ENCODE results near the gene FHOD1. TPM values are rescaled to one million over a fixed set of nuclear protein-coding genes. Genes with fewer than 3 reads are reported as not detected.

FHOD1 gene
- total RNA-seq, 2 experiments from 2014 or later: 94.8 to 99.1 TPM

DNA sequence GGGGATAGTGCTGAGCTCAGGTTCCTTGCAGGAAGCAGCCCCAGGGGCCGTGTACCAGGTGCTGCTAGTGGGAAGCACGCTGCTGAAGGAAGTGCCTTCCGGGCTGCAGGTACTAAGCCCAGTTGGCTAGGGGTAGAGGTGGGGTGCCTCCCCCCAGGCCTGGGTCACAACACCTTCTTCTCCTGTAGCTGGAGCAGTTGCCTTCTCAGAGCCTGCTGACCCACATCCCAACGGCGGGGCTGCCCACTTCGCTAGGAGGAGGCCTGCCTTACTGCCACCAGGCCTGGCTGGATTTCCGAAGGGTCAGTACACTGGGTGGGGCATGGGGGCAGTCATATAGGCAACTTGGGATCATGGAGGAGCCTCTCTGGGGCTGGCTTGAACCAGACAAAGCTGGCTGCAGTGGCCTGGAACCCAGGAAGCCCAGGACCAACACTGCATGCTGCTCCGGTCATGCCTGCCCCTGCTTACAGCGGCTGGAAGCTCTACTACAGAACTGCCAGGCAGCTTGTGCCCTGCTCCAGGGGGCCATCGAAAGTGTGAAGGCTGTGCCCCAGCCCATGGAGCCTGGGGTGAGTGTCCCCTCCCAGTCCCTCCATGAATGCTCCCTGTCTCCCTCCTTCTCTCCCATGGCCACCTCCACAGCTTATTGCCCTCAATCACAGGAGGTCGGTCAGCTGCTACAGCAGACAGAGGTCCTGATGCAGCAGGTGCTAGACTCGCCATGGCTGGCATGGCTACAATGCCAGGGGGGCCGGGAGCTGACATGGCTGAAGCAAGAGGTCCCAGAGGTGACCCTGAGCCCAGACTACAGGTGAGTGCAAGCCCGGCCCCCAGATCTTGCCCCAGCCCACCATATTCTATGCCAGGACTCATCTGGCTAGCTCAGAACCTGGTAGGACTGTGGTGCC, 34.5 kb upstream of the FHOD1 start:
- POLR2A ChIA-PET: interaction anchor here (0.7 to 1.8 kb wide), 3 partner anchors 11 to 121 kb away, joined by 3 to 4 read pairs (median 4); no protein-coding TSS in a partner anchor
- peaks cover 6% of the 10 kb centered on the region for H3K36me3 Mint-ChIP-seq (ENCODE audit: low read depth)
- no peak for DNase-seq
- H3K27ac Mint-ChIP-seq: no peak overlapping the region
- H3K9me3 Mint-ChIP-seq: no peaks in the 10 kb centered on the region
- no peak overlapping the region for H3K4me3 Mint-ChIP-seq
- peaks cover 16% of the 10 kb centered on the region for H3K4me1 Mint-ChIP-seq
- CTCF ChIA-PET: interaction anchor here (0.7 to 1.8 kb wide), 4 partner anchors 44 to 365 kb away, joined by 3 to 9 read pairs (median 4); no protein-coding TSS in a partner anchor
- no peaks in the 10 kb centered on the region for H3K27me3 Mint-ChIP-seq

DNA sequence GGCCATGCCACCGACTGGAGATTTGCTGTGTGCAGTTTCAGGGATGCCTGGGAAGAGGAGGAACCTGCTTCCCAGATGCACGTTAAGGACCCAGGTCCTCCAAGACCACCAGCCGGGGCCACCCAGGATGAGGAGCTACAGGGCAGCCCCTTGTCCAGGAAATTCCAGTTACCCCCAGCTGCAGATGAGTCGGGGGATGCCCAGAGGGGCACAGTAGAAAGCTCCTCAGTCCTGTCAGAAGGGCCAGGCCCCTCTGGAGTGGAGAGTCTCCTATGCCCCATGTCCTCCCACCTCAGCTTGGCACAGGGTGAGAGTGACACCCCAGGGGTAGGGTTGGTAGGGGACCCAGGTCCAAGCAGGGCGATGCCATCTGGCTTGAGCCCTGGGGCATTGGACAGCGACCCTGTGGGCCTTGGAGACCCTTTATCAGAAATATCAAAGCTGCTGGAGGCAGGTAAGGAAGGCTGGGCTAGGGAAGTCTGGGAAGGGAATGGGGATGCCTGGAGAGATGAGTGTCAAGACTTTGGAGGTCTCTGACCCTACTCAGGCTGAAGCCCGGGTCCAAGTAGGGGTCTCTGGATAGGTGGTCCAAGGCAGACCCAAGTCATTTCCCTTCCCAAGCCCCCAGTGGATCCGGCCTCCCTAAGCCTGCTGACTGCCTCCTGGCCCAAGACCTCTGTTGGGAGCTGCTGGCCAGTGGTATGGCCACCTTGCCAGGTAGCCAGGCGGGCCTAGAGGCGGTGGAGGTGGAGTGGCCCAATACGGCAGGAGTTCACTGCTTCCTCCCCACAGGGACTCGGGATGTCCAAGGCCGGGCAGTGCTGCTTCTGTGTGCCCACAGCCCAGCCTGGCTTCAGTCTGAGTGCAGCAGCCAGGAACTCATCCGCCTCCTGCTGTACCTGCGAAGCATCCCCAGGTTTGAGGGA, 33.1 kb upstream of the FHOD1 start:
- DNase-seq: no peak
- peak overlapping the region; percentile 27 for H3K4me3 Mint-ChIP-seq
- POLR2A ChIA-PET: interaction anchor here (1.3 to 1.8 kb wide), 3 partner anchors 9 to 36 kb away, joined by 4 read pairs; no protein-coding TSS in a partner anchor

DNA sequence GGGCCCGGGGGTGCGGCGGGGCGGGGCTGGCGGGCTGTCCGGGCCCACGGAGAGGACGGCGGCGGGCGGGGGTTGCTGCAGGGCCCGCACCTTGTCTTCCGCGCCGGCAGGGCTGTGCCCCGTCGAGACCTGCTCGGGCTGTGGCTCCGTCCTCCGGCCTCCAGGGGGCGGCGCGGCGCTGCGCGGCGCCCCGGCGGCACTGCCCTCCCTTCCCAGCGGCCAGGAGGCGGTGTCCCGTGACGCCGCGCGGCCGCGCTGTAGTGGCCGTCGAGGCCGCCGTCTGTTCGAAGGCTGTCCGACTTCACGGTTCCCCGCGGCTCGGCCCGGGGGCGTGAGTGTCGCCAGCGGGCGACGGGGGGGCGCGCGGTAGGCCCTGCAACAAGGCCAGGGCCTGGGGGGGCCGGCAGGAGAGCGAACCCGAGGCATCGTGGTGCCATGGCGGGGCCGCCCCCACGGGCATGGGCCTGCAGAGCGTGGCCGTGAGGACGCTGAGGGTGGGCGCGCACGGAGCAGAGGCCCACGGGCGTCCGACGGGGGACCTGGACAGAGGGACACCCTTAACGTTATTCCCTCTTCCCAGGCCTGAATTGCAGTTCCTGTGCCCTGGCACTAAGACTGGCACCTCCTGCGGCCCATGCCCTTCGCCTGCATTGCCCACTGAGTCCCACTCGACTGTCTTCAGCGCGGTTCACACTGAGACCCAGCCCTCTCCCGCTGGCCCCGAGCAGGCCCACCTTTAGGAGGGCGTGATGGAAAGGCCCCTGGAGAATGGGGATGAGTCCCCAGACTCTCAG, 32.2 kb upstream of the FHOD1 start, which contains the start of gene PLEKHG4:
PLEKHG4 (plus strand) TSS at position 237 of the 794 bp plus-strand sequence; CDS start at position 750, 513 bp downstream.
- Mint-ChIP-seq H3K27ac (peak within 1 kb of the TSS; percentile 69), H3K36me3 (ENCODE audit: low read depth) (peaks cover 12% of the 10 kb centered on the region), H3K4me1 (peaks cover 24% of the 10 kb centered on the region)

More for the DNA sequence above, 33.1 kb upstream of the FHOD1 start:
- no peak overlapping the region for H3K27ac Mint-ChIP-seq
- H3K4me1 Mint-ChIP-seq: peaks cover 22% of the 10 kb centered on the region
- no peaks in the 10 kb centered on the region for H3K27me3 Mint-ChIP-seq
- CTCF ChIA-PET: interaction anchor here (0.7 to 1.8 kb wide), 8 partner anchors 13 to 364 kb away, joined by 3 to 9 read pairs (median 3); partner anchors contain the start of genes KCTD19 and LRRC36
- peaks cover 12% of the 10 kb centered on the region for H3K36me3 Mint-ChIP-seq (ENCODE audit: low read depth)
- no peaks in the 10 kb centered on the region for H3K9me3 Mint-ChIP-seq

DNA sequence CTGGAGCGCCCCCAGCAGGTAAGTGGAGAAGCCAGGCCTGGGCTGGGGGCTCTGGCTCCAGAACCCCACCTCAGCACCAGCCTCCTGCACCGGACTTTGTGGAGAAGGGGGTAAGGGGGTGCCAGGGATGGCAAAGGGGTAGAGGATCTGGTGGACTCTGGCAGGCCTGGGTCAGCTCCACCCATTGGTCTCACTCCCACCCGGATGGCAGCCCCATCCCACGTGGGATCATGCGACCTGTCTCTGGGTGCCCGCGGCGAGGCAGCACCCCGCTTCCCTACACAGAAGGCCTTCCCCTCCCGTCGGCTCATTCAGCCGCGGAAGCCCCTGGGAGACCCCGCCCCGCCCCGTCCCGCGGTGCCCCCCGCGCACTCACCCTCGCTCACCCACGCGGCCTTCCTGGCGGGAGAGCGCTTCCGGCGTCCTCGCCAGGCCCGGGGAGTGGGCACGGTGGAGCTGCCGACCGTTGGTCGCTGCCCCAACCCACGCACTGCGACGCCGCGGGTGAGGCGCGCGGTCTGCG, 31.6 kb upstream of the FHOD1 start:
- Mint-ChIP-seq H3K4me1 (peaks cover 24% of the 10 kb centered on the region), H3K27me3 (no peaks in the 10 kb centered on the region), H3K9me3 (no peaks in the 10 kb centered on the region), H3K36me3 (ENCODE audit: low read depth) (peaks cover 12% of the 10 kb centered on the region), H3K4me3 (peak overlapping the region; percentile 82), H3K27ac (peak overlapping the region; percentile 69)
- peak; percentile 62 for DNase-seq
- ChIA-PET CTCF (interaction anchor here (1.0 to 2.7 kb wide), 11 partner anchors 9 to 121 kb away, joined by 3 to 15 read pairs (median 4); partner anchors contain the start of genes FHOD1, SLC9A5 and TMEM208), POLR2A (interaction anchor here (0.8 to 2.3 kb wide), 4 partner anchors 8 to 31 kb away, joined by 4 to 9 read pairs (median 7); partner anchors contain the start of genes FHOD1 and SLC9A5)

More for the DNA sequence above, 32.2 kb upstream of the FHOD1 start, which contains the start of gene PLEKHG4:
- ChIA-PET CTCF (interaction anchor here (0.7 to 2.7 kb wide), 9 partner anchors 14 to 120 kb away, joined by 3 to 15 read pairs (median 5); partner anchors contain the start of genes FHOD1, KCTD19, LRRC36 and SLC9A5), POLR2A (interaction anchor here (1.3 to 2.3 kb wide), 6 partner anchors 7 to 35 kb away, joined by 4 to 9 read pairs (median 5); partner anchors contain the start of genes FHOD1 and SLC9A5)
- Mint-ChIP-seq H3K4me3 (peak within 1 kb of the TSS; percentile 82), H3K27me3 (no peaks in the 10 kb centered on the region), H3K9me3 (no peaks in the 10 kb centered on the region)
- peak; percentile 87 for DNase-seq

DNA sequence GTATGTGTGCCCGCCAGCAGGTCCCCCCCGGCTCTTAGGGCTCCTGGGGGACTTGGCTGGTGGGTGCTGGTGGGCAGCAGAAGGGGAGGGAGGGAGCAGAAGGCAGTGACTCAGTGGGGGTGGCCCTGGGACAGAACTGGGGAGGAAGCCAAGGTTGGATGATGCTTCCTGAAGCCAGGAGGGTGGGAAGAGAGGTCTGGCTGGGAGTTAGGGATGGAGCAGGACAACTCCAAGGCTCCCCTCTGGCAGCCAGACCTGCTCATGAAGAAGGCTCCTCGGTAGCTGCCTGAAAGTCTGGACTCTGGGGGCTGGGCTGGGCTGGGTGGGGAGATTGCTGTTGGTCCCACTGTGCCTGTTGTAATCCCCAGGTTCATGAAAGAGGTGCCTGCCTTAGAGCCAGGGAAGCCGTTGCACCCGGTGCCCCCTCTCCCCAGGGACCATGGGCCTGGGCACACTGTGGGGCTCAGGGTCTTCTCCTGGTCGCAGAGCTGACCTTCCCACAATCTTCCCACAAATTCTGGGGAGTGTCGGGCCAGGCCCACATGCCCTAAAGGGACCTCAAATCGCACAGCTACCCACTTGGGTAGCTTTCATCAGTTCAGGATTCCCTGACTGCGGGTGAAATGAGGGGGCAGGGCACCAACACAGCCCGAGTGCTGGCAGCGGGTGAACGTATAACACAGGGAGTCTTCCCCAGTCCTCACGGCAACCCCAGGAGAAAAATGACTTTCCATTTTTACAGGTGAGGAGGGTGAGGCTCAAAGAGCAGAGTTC, 30.9 kb upstream of the FHOD1 start:
- H3K27ac Mint-ChIP-seq: peak overlapping the region; percentile 69
- ChIA-PET POLR2A (interaction anchor here (0.6 to 2.3 kb wide), 6 partner anchors 8 to 178 kb away, joined by 3 to 9 read pairs (median 5); partner anchors contain the start of genes FHOD1 and SLC9A5), CTCF (interaction anchor here (0.7 to 2.7 kb wide), 12 partner anchors 8 to 121 kb away, joined by 3 to 15 read pairs (median 4); partner anchors contain the start of genes FHOD1, SLC9A5 and TMEM208)
- peak overlapping the region; percentile 82 for H3K4me3 Mint-ChIP-seq
- no peak for DNase-seq
- peaks cover 24% of the 10 kb centered on the region for H3K4me1 Mint-ChIP-seq
- H3K27me3 Mint-ChIP-seq: no peaks in the 10 kb centered on the region
- peaks cover 12% of the 10 kb centered on the region for H3K36me3 Mint-ChIP-seq (ENCODE audit: low read depth)
- H3K9me3 Mint-ChIP-seq: no peaks in the 10 kb centered on the region

DNA sequence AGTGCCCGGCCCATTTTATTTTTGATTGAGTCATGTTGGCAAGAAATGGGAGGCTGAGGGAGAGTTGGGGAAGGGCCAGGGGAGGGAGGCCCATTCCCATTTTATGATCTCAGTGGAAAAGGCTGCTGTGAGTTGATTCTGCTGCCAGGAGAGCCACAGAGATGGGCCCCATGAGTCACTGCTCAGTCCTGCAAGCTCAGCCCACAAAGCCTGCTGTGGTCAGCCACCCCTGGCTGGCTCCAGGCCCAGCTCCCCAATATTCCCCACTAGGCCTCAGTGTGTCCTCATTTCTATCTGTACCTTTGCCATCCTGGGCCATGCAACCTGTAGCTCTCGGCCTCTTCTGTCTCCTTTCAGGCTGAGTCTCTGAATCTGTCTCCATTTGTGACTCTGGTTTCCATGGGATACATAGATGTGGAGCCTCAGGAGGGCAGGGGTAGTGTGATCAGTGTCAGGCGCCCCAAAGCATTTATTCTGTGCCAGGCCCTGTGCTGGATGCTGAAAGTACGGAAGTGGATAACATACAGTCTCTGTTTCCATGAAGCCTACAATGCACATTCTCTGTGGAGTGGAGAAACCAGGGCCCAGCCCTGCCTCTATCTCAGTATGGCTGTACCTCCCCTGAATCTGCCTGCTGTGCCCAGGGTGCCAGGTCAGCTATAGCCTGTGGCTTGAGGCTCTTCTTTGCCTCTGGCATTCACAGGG, 30.2 kb upstream of the FHOD1 start:
- H3K36me3 Mint-ChIP-seq (ENCODE audit: low read depth): peaks cover 12% of the 10 kb centered on the region
- peak overlapping the region; percentile 38 for H3K27ac Mint-ChIP-seq
- H3K27me3 Mint-ChIP-seq: no peaks in the 10 kb centered on the region
- ChIA-PET CTCF (interaction anchor here (1.1 to 2.7 kb wide), 4 partner anchors 8 to 122 kb away, joined by 3 to 15 read pairs (median 6); no protein-coding TSS in a partner anchor), POLR2A (interaction anchor here (0.6 to 2.3 kb wide), 3 partner anchors 9 to 54 kb away, joined by 3 to 6 read pairs (median 3); no protein-coding TSS in a partner anchor)
- no peak for DNase-seq
- H3K4me3 Mint-ChIP-seq: peak overlapping the region; percentile 59
- no peaks in the 10 kb centered on the region for H3K9me3 Mint-ChIP-seq
- H3K4me1 Mint-ChIP-seq: peaks cover 24% of the 10 kb centered on the region

DNA sequence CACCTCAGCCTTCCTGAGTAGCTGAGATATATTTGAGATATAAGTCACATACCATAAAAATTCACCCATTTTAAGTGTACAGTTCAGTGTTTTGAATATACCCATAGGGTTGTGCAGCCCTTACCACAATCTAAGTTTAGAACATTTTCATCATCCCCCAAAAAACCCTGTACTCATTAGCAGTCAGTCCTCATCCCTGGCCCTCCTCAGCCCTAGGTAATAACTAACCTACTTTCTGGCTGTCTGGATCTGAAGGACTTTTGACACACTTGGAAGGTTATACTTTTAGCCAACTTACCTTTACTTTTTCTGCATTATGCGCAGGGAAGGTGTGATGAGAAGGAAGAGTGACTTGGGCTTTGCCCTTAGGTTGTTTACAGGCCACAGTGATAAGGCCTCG, 28.0 kb upstream of the FHOD1 start:
- H3K36me3 Mint-ChIP-seq (ENCODE audit: low read depth): peaks cover 12% of the 10 kb centered on the region
- no peak overlapping the region for H3K4me3 Mint-ChIP-seq
- no peaks in the 10 kb centered on the region for H3K9me3 Mint-ChIP-seq
- no peaks in the 10 kb centered on the region for H3K27me3 Mint-ChIP-seq
- peaks cover 24% of the 10 kb centered on the region for H3K4me1 Mint-ChIP-seq
- CTCF ChIA-PET: no interaction called here
- POLR2A ChIA-PET: no interaction called here
- DNase-seq: no peak
- H3K27ac Mint-ChIP-seq: no peak overlapping the region

DNA sequence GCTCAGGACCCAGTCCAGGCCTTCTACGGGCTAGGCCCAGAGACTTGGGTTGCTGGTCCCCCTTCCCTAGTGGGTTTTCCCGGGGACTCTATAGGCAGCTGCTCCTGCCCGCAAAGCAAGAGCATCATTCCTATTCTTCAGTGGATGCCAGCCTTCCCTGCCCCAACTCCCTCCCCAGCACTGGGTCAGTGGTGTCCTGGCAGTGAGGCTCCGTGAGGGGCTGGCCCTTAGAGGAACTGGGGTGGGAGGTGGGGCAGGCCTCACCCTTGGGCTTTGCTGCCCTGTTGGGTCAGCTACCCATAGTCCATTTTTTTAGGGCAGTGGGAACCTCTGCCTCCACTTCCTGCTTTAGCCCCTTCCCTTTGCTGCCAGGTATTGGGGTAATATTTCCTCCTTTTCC, 24.2 kb upstream of the FHOD1 start:
- no peaks in the 10 kb centered on the region for H3K9me3 Mint-ChIP-seq
- ChIA-PET CTCF (interaction anchor here (0.6 kb wide), 1 partner anchor 11 kb away, joined by 3 read pairs; no protein-coding TSS in a partner anchor), POLR2A (interaction anchor here (1.4 kb wide), 1 partner anchor 19 kb away, joined by 3 read pairs; no protein-coding TSS in a partner anchor)
- no peak for DNase-seq
- no peak overlapping the region for H3K4me3 Mint-ChIP-seq
- no peak overlapping the region for H3K27ac Mint-ChIP-seq
- peaks cover 4% of the 10 kb centered on the region for H3K36me3 Mint-ChIP-seq (ENCODE audit: low read depth)
- H3K27me3 Mint-ChIP-seq: no peaks in the 10 kb centered on the region
- H3K4me1 Mint-ChIP-seq: peaks cover 5% of the 10 kb centered on the region

DNA sequence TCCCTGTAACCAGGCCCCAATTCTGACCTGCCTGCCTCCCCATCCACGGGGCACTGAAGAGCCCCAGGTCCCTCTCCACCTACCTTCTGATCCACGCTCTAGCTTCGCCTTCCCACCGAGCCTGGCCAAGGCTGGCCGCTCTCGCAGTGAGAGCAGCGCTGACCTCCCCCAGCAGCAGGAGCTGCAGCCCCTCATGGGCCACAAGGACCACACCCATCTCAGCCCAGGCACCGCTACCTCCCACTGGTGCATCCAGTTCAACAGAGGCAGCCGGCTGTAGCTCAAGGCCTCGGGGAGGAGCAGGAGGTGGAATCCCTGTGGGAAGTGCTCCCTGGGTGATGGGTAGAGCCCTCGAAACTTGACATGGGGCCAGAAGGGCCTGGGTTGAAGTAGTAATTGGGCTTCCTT, 23.7 kb upstream of the FHOD1 start:
- DNase-seq: no peak
- no peaks in the 10 kb centered on the region for H3K9me3 Mint-ChIP-seq
- no peak overlapping the region for H3K27ac Mint-ChIP-seq
- H3K4me3 Mint-ChIP-seq: no peak overlapping the region
- H3K27me3 Mint-ChIP-seq: no peaks in the 10 kb centered on the region
- no peaks in the 10 kb centered on the region for H3K36me3 Mint-ChIP-seq (ENCODE audit: low read depth)
- POLR2A ChIA-PET: interaction anchor here (1.4 kb wide), 1 partner anchor 19 kb away, joined by 3 read pairs; no protein-coding TSS in a partner anchor
- H3K4me1 Mint-ChIP-seq: peaks cover 3% of the 10 kb centered on the region
- CTCF ChIA-PET: interaction anchor here (0.6 kb wide), 1 partner anchor 10 kb away, joined by 3 read pairs; no protein-coding TSS in a partner anchor

DNA sequence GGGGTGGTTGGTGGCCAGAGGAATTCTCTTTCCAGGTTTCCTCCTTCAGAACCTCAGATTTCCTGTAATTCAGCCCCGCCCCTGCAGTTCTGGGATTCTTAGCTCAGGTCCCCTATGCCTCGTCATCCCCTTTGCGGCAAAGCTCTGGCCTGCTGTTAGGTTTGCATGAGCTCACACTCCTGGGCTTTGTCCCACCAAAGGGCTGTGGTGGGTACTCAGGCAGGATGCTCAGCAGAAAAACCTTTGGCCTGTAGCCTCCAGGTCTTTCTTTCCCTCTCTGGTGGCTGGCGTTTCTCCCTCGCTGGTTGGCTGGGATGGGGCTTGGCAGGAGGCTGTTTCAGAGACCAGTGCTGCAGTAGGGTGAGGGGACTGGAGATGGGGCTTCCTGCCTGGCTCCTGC, 22.5 kb upstream of the FHOD1 start:
- DNase-seq: no peak
- no peaks in the 10 kb centered on the region for H3K27me3 Mint-ChIP-seq
- POLR2A ChIA-PET: no interaction called here
- no peaks in the 10 kb centered on the region for H3K4me1 Mint-ChIP-seq
- no peaks in the 10 kb centered on the region for H3K9me3 Mint-ChIP-seq
- H3K36me3 Mint-ChIP-seq (ENCODE audit: low read depth): no peaks in the 10 kb centered on the region
- no peak overlapping the region for H3K27ac Mint-ChIP-seq
- CTCF ChIA-PET: interaction anchor here (0.9 kb wide), 1 partner anchor 9 kb away, joined by 4 read pairs; no protein-coding TSS in a partner anchor
- no peak overlapping the region for H3K4me3 Mint-ChIP-seq

All from activated CD4-positive, alpha-beta memory T cell treated with anti-CD3 and anti-CD28 coated beads, Interleukin-2, amount 10 ng/mL, durations not matched to agents 7 days and 5 days (primary cell).